Stimulated activated CD4-positive, alpha-beta T cell treated with anti-CD3 and anti-CD28 coated beads, TNF-alpha, amount 100 ng/mL, for 24 hours (primary cell): Measurements from ENCODE around the gene CNOT11.

Source experiments
- DNase-seq, 3 experiments: peaks; one replicate each; pipeline ENCODE4 v3.0.0-alpha.2; 2020; ENCODE audit warnings: low read depth in 3 of 3

Gene CNOT11

DNA sequence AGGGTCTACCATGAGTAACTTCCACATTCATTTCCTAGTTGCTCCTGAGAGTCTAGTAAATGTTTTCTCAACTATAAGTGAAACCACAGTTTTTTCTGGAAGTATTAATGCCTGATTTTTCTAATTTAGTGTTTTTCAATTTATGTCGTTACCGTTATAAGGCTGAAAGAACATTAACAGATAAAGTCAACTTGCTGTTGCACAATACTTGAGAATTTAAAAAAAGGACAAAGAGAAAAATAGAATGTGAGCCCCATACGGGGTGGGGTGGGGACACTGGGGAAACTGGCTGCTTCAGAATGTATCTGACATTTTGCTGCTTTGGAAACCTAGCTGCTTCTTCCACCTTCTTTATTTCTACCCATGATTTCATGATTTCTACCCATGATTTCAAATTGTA is 26.2 kb downstream of the CNOT11 start:
- DNase-seq = no peak

DNA sequence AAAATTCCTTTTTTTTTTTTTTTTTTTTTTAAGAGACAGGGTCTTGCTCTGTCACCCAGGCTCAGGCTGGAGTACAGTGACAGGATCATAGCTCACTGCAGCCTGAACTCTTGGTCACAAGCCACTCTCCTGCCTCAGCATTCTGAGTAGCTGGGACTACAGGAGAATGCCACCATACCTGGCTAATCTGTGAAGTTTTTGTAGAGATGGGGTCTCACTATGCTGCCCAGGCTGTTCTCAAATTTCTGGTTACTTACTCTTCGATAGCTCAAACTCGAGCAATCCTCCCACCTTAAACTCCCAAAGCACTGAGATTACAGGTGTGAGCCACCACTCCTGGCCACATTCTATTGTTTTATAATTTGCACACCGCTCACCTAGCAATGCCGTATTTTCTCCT is 28.8 kb downstream of the CNOT11 start:
- no peak for DNase-seq

DNA sequence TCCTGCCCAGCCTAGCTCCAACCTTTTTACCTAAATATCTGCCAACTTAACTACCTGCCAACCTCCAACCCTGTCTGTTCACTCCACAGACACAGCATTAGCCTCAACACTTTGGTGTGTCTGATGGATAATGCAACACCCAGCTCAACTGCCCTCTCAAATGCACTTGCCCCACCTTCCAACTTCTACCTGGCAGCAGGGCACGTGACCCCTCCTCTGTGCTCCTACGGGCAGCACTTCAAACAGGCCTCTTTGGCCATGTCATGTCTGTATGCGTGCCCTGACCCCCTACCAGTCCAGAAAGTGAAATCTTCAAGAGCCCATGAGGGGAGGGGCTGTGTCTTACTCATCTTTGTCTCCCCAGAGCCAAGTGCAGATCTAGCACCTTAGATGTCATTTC is 30.3 kb downstream of the CNOT11 start:
- no peak for DNase-seq

DNA sequence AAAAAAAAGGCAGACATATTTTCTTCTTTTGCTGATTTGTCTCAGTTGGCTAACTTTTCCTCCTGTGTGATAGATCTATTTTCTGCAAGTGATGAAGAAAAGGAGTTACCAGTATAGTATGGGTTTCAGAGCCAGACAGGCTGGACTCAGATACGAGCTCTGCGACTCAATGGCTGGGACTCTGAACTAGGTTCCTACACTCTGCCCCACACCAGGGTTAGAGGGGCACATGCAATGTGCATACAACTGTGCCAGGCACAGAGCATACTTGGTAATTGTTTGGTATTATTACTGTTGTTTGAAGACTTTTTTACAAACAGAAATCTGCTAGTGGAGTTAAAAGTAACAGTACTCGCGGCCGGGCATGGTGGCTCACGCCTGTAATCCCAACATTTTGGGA is 34.0 kb downstream of the CNOT11 start:
- DNase-seq = no peak

DNA sequence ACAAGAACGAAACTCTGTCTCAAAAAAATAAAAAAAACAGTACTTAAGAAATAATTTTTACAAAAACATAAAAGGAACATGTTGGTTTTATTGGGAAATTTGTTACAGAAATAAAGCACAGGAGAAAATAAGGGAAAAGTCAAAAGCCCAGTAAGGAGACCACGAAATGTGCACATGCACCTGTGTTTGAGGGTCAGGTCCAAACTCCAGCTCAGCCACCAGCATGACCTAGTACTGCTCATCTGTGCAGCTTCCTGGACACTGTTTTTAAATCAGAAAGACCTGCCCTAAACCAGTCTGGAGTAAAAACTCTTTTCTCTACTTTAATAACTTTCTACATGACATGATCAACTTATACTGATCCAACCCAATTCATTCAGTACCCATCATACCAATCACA is 34.6 kb downstream of the CNOT11 start:
- no peak for DNase-seq

DNA sequence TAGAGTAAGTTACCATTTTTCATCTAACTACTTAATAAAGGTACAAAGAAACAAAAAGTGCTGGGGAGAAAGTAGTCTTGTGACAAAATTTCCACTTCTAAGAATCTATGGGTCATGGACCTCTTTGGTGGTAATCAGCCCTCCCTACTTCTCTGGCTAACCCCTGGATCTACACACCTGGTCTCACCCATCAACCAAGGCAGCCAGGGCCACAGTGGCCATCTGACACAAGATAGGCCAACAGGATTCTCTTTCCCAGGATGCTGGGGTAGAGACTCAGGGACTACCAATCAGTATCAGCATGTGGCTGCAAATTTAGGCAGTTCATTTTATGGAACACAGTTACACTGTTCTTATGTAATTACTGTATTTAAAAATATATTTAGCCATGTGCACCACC is 38.0 kb downstream of the CNOT11 start:
- no peak for DNase-seq

DNA sequence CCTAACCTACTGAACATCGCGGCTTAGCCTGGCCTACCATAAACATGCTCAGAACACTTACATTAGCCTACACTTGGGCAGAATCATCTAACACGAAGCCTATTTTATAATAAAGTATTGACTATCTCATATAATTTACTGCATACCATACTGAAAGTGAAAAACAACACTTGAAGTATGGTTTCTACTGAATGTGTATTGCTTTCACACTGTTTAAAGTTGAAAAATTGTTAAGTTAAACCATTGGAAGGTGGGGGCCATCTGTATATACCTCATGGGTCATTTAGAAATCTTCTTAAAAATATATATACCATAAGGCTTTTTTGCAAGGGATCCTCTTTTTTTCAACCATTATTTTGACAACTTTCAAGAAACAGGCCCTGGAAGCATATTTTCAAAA is 39.3 kb downstream of the CNOT11 start:
- DNase-seq = no peak

DNA sequence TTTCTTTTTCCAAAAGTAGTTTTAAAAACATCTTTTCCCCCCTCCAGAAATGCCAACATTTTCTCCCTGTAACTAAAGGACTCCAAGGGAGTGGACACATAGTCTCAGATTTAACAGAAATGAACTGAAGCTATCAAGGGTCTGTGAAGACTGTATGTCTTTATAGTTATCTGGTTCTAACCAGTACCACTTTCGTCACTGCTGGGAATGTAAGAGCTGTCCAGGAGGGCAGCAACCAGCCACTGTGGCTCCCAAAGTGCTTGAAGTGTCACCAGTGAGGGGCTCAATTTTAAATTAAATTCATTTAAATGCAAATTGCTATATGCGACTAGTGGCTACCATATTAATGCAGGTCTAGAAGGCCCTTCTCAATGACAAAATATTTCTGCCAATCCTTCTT is 40.9 kb downstream of the CNOT11 start:
- DNase-seq = no peak

DNA sequence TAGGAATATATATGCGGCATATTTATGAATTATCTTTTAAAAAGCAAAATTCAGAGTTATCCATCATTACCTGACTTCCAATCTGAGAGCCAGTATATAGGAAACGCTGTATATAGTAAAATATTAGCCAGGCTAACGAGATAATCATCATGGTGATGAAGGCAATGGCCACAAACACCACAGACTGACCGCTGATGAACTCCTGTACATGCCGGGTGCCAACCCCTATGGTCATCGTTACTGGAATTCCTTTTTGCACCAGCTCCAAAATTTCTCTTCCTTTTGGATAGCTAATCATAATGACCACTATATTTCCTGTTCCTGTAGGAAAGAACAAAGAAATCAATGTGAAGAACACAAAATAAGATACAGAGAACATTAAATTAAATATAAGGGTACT is 42.2 kb downstream of the CNOT11 start:
- no peak for DNase-seq

DNA sequence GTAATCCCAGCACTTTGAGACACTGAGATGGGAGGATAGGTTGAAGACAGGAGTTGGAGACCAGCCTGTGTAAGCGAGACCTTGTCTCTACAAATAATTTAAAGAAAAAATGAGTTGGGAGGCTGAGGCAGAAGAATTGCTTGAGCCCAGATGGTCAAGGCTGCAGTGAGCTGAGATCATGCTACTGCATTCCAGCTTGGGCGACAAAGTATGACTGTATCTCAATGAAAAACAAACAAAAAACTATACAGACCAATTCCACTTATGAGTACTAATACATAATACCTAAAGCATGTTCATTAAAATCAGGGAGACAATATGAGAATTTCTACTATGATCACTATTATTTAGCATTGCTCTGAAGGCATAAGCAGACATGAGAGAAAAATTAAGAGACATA is 43.2 kb downstream of the CNOT11 start:
- no peak for DNase-seq

DNA sequence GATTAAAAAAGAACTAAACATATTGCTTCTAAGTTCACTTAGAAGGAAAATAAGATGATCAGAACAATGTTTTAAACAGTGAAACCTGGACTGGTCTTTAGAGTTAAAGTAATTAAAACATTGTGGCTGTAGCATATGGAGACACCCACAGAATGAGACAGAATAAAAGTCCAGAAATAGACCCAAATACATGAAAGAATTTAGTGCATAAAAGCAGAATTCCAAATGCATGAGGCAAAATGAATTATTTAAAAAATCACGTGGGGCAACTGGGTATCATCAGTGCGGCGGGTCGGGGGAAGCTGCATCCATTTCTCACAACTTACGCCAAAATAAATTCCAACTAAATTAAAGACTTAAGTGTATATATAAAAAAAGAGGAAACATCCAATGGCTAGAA is 43.7 kb downstream of the CNOT11 start:
- no peak for DNase-seq

DNA sequence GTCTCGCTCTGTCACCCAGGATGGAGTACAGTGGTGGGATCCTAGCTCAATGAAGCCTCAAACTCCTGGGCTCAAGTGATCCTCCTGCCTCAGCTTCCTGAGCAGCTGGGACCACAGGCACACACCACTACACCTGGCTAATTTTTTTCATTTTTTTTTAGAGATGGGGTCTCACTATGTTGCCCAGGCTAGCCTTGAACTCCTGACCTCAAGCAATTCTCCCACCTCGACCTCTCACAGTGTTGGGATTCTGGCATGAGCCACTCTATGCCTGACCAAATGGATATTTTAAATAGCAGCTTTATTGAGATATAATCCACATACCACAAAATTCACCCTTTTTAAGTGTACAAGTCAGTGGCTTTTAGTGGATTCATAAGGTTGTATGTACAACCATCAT is 44.7 kb downstream of the CNOT11 start:
- DNase-seq = no peak

DNA sequence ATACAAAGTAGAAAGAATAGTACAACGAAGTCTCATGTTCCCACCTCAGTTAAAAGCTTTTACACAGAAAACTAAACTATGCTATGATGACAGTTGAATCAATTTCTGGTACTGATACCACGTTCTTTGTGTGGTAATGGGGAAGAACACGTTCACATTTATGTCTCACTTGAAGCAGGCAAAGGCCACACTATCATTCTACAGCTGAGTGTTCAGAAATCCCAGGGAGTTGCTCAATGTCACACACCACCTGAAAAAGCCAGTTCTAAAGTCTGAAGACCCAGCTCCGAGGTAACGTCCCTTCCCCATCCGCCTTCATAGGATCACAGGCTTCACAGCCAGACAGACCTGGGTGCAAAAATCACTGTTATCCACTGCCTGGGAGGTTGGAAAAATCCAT is 46.9 kb downstream of the CNOT11 start:
- DNase-seq = no peak

DNA sequence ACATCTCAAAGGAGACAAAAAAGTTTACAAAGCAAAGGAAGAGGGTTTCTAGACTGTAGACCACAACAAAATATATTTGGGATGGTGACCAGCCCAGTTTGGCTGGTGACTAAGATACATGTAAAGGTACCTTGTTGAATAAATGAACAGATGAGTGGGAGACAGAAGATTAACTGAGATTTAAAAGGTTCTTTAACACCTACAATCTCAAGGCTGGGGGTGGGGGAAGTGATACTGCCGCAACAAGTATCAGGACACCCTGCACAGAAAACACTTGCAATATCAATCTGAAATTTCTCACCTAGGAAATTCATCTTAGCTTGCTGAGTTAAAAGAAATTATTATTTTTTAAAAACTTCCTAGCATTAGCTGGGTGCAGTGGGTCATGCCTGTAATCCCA is 47.5 kb downstream of the CNOT11 start:
- DNase-seq = no peak

DNA sequence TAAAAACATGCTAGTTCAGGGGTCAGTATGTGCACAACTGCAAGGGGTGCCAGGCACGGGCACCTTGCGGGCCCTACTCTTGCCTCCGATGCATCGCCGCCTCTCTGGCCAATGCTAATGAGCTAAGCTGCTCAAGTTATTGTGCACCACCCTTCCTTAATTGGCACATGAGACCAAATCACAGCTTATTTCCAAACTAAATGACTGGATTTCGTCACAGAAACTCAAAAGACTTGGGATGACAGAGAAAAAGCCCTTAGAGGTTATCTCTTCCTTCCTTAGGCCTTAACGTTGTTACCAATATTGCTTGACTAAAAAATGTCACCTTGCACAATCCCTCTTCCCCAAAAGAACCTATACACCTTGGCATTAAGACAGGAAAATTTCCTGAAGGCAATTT is 48.1 kb downstream of the CNOT11 start:
- no peak for DNase-seq

DNA sequence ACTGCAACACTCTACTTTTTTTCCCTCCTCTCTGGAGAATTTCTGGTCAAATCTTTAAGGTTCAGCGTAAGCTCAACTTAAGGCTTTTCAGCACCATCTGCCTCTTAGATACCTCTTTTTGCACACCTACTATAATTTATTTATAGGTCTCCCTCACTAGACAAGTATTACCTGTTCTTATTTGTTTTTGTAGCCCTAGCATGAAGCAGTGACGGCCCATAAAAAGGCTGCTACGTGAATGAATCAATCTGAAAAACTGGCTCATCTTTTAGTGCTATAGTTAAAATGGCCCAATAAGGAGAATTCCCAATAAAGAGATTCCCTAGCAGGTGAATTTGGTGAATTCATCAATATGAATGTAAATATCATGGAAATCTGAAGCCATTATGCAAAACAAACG is 49.3 kb downstream of the CNOT11 start:
- DNase-seq = no peak

DNA sequence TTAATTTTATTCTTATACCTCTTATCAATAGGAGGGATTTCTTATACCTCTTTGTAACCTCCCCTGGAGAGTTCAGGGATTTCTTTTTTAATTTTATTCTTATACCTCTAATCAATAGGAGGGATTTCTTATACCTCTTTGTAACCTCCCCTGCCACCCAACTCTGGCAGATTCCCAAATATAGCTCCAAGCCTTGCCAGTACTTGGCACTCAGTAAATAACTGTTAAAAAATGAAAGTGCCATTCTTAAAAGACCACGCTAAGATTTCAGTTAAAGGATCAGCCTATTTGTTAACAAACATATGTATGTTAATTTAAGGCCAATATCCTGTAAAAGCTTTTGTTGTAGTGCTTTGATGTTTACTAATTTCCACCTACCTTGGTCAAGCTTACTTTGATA is 51.0 kb downstream of the CNOT11 start:
- DNase-seq = no peak

DNA sequence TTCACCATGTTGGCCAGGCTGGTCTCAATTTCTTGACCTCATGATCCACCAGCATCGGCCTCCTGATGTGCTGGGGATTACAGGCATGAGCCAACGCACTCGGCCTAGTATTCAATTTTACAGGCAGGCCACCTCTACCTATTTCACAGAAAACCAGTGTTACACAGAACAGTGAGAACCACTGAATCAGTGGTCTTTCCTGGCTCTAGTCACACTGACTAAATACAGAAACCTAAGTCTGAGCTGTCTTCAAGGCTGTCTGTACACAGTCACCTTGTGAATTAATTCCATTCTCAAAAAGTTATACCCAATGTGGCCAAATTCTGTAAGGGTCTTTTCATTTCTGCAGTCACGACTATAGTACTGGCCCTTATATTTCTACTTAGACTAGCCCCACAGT is 52.3 kb downstream of the CNOT11 start:
- DNase-seq = no peak

DNA sequence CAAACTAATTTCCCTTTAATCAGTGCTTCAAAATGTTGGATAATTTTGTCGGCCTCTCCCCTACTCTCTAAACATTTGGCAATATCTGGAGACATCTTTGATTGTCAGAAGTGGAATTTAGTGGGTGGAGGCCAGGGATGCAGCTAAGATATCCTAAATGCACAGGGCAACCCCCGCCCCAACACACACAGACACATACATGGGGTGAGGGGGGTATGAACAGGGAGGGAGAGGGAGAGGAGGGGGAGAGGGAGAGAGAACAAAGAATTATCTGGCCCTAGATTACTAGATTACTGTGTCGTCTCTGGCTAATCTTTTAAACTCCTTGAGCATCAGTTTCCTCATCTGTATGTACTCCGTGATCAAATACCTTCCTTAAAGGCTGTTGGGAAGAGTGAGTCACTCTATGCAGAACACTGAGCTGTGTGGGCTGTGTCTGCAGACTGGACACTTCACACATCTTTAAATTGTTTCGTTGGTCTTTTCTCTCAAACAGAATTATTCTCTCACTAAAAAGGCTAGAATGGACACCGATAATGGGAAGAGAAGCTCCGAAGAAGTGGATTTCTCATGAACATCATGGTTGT is 52.9 kb downstream of the CNOT11 start:
- DNase-seq = no peak

DNA sequence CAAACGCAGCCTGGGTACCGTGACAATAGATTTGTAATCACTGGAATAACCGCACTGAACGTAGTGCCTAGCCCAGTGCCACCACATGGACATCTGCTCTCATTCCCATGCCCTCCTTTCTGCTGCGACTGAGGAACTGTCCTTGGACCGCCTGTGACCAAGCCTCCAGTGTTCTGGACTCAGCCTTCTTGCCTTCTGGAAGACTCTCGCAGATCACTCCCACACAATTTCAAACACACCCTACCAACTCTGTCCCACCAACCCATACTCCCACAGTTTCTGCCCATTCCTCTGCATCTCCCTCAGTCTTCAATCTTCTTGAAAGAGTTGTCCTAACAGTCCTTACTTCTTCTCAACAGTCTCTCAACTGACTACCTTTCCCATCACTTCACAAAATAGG is 53.7 kb downstream of the CNOT11 start:
- peak in 1 of 3 experiments; percentile 9 for DNase-seq

DNA sequence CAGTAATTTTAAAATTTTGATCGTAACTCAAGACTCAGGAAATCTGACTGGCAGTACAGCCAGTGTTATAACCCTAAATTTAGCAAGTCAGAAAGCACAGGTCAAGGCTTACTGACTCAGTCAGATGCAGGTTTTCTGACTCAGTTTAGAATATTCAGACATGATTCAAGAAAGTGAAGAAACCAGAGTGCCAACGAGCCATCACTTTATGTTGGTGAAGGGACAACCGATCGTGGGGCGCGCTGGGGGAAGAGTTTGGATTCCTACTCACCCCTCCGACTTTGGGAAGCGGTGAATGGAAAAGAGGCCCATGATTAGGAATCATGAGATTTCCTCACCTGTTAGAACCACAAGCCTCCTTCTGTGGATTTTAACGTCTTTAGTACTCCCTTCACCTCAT is 54.8 kb downstream of the CNOT11 start:
- DNase-seq = no peak

DNA sequence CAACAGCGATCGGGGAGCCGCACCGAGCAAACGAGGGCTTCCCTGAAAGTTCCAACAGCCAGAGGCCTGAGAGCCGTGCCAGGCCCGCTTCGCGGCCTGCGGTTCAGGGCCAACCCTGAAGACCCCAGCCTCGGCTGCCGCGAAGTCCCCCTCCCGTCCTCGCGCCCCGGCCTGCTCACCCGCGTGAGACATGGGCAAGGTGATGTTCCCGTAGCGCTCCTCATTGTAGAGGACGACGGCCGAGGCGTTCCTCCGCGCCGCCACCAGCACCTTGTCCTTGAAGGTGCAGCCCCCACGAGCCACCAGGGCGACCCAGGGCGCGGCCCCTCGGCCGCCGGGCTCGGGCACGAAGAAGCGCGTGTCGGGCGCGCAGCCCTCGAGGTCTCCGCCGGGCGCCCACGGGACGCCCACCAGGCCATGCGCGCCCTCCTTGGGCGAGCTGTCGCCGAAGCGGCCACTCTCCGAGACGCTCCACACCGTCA is 55.3 kb downstream of the CNOT11 start:
- DNase-seq = peak in 1 of 3 experiments; percentile 16

DNA sequence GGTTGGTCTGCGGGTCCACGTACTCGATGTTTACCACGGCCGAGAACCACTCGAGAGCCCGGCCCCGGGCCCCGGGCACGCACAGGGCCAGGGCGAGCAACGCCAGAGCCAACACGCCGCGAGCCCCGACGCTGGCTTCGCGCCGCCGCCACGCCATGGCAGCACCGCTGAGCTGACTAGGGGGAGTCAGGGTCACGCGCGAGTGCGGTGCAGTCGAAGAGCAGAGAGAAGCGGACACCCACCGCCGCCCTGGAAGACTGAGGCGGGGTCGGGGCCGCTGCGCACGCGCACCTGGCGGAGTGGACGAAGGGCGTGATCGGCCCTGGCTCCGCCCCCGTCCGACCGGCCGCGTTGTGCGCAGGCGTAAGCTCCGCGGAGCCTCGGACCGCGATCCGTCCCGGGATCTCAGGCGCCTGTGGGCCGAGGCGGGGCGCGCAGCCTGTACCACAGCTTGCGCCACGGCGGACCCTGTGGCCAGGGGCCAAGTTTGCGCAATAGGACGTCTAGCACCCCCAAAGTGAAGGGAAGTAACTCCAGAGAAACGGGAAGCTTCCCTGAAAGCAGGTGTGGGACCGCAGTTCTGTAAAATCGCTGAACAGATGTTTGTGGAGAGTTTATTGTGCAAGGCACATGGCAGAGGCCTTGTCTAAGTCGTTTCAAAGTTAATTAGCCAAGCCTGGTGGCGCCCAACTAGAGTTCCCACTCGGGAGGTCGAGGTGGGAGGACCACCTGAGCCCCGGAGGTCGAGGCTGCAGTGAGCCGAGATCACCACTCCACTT is 55.9 kb downstream of the CNOT11 start, which contains the start of gene RNF149:
TSS of gene RNF149 (minus strand) at position 270 of the 779 bp plus-strand sequence. CDS start at position 157, 113 bp downstream.
- peak; percentile 73 to 86 (median 81) for DNase-seq
